Measurements from ENCODE around the gene MAP2K5.

- TF ChIP-seq GATA2 (IDR thresholded peaks at IDR 0.05; ENCODE audit: low read depth, low read length), result no peak
- TF ChIP-seq GATA3 (IDR thresholded peaks at IDR 0.05; ENCODE audit: low read depth, low read length), result no peak
Measured at GRCh38 chr15:67753891-67754290, 211.4 kb downstream of the MAP2K5 start.

Data from SH-SY5Y (cell line).